ENCODE data around the gene CRYBG1. TPM values are rescaled to one million over a fixed set of nuclear protein-coding genes. Genes with fewer than 3 reads are reported as not detected.

CRYBG1 gene
- polyA plus RNA-seq, 1 donor from 2014 or later, result 0.73 TPM

DNA sequence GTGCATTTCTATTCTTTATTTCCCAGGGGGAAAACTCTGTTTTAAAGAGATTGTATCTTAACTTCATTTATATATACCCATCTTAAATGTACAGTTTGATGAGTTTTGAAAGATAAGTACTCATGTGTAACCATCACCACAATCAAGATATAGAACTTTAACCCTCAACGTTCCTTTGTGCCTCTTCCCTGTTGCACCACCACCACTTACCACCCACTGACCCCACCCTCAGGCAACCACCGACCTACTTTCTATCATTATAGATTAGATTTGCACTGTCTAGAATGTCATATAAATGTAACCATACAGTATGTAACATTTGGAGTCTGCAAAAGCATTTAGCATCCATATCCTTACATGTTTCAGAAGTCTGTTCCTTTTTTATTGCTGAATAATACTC lies 147.8 kb downstream of the CRYBG1 start:
- H3K9ac ChIP-seq (ENCODE audit: low read length), result no peak overlapping the region
- no peaks in the 10 kb centered on the region for H3K36me3 ChIP-seq (ENCODE audit: insufficient read depth, low read length)
- H3K9me3 ChIP-seq (ENCODE audit: low read length), result peaks cover 7% of the 10 kb centered on the region
- no peaks in the 10 kb centered on the region for H4K20me1 ChIP-seq (ENCODE audit: insufficient read depth)
- no peak overlapping the region for H3K4me3 ChIP-seq (ENCODE audit: low read length)
- H3F3A ChIP-seq (ENCODE audit: insufficient read depth, low read length, poor library complexity, severe bottlenecking), result no peaks in the 10 kb centered on the region
- no peak for TF ChIP-seq MXI1 (conservative IDR thresholded peaks at IDR 0.05; ENCODE audit: poor library complexity, severe bottlenecking)
- no peak for TF ChIP-seq EP300 (conservative IDR thresholded peaks at IDR 0.05; ENCODE audit: poor library complexity, severe bottlenecking)
- TF ChIP-seq SMC3 (conservative IDR thresholded peaks at IDR 0.05; ENCODE audit: poor library complexity), result no peak
- no peak for TF ChIP-seq EZH2 (IDR thresholded peaks at IDR 0.05; ENCODE audit: borderline replicate concordance, insufficient read depth, low read length, poor library complexity, severe bottlenecking)
- TF ChIP-seq, protein P1, sequence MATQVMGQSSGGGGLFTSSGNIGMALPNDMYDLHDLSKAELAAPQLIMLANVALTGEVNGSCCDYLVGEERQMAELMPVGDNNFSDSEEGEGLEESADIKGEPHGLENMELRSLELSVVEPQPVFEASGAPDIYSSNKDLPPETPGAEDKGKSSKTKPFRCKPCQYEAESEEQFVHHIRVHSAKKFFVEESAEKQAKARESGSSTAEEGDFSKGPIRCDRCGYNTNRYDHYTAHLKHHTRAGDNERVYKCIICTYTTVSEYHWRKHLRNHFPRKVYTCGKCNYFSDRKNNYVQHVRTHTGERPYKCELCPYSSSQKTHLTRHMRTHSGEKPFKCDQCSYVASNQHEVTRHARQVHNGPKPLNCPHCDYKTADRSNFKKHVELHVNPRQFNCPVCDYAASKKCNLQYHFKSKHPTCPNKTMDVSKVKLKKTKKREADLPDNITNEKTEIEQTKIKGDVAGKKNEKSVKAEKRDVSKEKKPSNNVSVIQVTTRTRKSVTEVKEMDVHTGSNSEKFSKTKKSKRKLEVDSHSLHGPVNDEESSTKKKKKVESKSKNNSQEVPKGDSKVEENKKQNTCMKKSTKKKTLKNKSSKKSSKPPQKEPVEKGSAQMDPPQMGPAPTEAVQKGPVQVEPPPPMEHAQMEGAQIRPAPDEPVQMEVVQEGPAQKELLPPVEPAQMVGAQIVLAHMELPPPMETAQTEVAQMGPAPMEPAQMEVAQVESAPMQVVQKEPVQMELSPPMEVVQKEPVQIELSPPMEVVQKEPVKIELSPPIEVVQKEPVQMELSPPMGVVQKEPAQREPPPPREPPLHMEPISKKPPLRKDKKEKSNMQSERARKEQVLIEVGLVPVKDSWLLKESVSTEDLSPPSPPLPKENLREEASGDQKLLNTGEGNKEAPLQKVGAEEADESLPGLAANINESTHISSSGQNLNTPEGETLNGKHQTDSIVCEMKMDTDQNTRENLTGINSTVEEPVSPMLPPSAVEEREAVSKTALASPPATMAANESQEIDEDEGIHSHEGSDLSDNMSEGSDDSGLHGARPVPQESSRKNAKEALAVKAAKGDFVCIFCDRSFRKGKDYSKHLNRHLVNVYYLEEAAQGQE (IDR thresholded peaks at IDR 0.05; ENCODE audit: borderline replicate concordance), result no peak
- no peak for TF ChIP-seq POLR2AphosphoS5 (IDR thresholded peaks at IDR 0.05)
- TF ChIP-seq TAF1 (IDR thresholded peaks at IDR 0.05; ENCODE audit: low read depth), result no peak
- no peak for TF ChIP-seq RAD21 (conservative IDR thresholded peaks at IDR 0.05)
- TF ChIP-seq, protein P2, sequence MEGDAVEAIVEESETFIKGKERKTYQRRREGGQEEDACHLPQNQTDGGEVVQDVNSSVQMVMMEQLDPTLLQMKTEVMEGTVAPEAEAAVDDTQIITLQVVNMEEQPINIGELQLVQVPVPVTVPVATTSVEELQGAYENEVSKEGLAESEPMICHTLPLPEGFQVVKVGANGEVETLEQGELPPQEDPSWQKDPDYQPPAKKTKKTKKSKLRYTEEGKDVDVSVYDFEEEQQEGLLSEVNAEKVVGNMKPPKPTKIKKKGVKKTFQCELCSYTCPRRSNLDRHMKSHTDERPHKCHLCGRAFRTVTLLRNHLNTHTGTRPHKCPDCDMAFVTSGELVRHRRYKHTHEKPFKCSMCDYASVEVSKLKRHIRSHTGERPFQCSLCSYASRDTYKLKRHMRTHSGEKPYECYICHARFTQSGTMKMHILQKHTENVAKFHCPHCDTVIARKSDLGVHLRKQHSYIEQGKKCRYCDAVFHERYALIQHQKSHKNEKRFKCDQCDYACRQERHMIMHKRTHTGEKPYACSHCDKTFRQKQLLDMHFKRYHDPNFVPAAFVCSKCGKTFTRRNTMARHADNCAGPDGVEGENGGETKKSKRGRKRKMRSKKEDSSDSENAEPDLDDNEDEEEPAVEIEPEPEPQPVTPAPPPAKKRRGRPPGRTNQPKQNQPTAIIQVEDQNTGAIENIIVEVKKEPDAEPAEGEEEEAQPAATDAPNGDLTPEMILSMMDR (IDR thresholded peaks at IDR 0.05; ENCODE audit: poor library complexity, severe bottlenecking), result no peak
- H3K27ac ChIP-seq (ENCODE audit: low read length), result no peak overlapping the region
- peaks cover 60% of the 10 kb centered on the region for H3K27me3 ChIP-seq (ENCODE audit: insufficient read depth, low read depth, low read length)
- no peaks in the 10 kb centered on the region for H3K9me2 ChIP-seq (ENCODE audit: insufficient read depth, low read length)
- no peak overlapping the region for H3K4me2 ChIP-seq (ENCODE audit: low read length)
- no peak overlapping the region for H2AFZ ChIP-seq (ENCODE audit: low read depth, low read length)
- no peaks in the 10 kb centered on the region for H3K79me2 ChIP-seq (replicated peaks; ENCODE audit: insufficient read depth, low read length)

DNA sequence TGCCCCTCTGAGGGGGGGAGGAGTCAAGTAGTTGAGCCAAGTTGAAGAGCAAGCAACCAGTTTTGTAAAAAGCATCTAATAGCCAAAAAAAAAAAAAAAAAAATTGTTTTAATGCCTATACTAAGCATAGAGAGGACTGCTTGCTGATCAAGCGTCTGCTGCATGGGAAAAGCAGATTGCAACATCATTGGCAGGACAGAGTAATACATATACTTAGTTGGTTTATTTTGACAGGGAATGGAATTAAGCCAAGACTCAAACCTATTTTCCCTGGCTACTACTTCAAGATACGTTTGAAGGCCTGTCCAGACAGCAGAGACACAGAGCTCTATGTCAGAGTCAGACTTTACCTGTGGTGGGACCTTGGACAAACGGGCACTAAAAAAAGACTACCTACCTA lies 148.3 kb downstream of the CRYBG1 start:
- no peak overlapping the region for H3K4me3 ChIP-seq (ENCODE audit: low read length)

More for the DNA sequence above, 148.3 kb downstream of the CRYBG1 start:
- Histone ChIP-seq H3F3A (ENCODE audit: insufficient read depth, low read length, poor library complexity, severe bottlenecking) (no peaks in the 10 kb centered on the region), H3K36me3 (ENCODE audit: insufficient read depth, low read length) (no peaks in the 10 kb centered on the region), H2AFZ (ENCODE audit: low read depth, low read length) (no peak overlapping the region), H3K9me3 (ENCODE audit: low read length) (peaks cover 7% of the 10 kb centered on the region), H4K20me1 (ENCODE audit: insufficient read depth) (no peaks in the 10 kb centered on the region), H3K27me3 (ENCODE audit: insufficient read depth, low read depth, low read length) (peaks cover 66% of the 10 kb centered on the region), H3K79me2 (replicated peaks; ENCODE audit: insufficient read depth, low read length) (no peaks in the 10 kb centered on the region), H3K9ac (ENCODE audit: low read length) (no peak overlapping the region), H3K27ac (ENCODE audit: low read length) (no peak overlapping the region), H3K4me2 (ENCODE audit: low read length) (no peak overlapping the region), H3K9me2 (ENCODE audit: insufficient read depth, low read length) (no peaks in the 10 kb centered on the region)
- no peak for TF ChIP-seq RAD21 (conservative IDR thresholded peaks at IDR 0.05)
- TF ChIP-seq SMC3 (conservative IDR thresholded peaks at IDR 0.05; ENCODE audit: poor library complexity), result no peak
- TF ChIP-seq, protein P2 (IDR thresholded peaks at IDR 0.05; ENCODE audit: poor library complexity, severe bottlenecking), result no peak
- no peak for TF ChIP-seq TAF1 (IDR thresholded peaks at IDR 0.05; ENCODE audit: low read depth)
- TF ChIP-seq EP300 (conservative IDR thresholded peaks at IDR 0.05; ENCODE audit: poor library complexity, severe bottlenecking), result no peak
- TF ChIP-seq MXI1 (conservative IDR thresholded peaks at IDR 0.05; ENCODE audit: poor library complexity, severe bottlenecking), result no peak
- no peak for TF ChIP-seq EZH2 (IDR thresholded peaks at IDR 0.05; ENCODE audit: borderline replicate concordance, insufficient read depth, low read length, poor library complexity, severe bottlenecking)
- TF ChIP-seq, protein P1 (IDR thresholded peaks at IDR 0.05; ENCODE audit: borderline replicate concordance), result no peak
- TF ChIP-seq POLR2AphosphoS5 (IDR thresholded peaks at IDR 0.05), result no peak
